Neural cell (in vitro differentiated cells): ENCODE data around the gene UROC1. TPM values are rescaled to one million over a fixed set of nuclear protein-coding genes. Genes with fewer than 3 reads are reported as not detected.

ENCODE experiments used
- H2AFZ ChIP-seq: fragments of 200-600, 300-800 bp; sonication (generic), shearing (Covaris generic); 2 replicates; pipeline ENCODE4 v1.6.0; 2014; ENCODE audit warnings: low read depth, mild to moderate bottlenecking, antibody characterized with exemption, low read length, moderate library complexity
- H3F3A ChIP-seq: fragments of 200-600 bp; shearing (Covaris generic); 2 replicates; pipeline ENCODE4 v1.6.1; 2016; ENCODE audit warnings: mild to moderate bottlenecking, moderate library complexity, mixed read lengths, antibody characterized with exemption, low read length; ENCODE audit not compliant: insufficient read depth, poor library complexity, severe bottlenecking
- H3K27ac ChIP-seq: fragments of 200-600, 300-800 bp; sonication (generic), shearing (Covaris generic); 2 replicates; pipeline ENCODE4 v1.5.1; 2014; ENCODE audit warnings: mild to moderate bottlenecking, low read length, moderate library complexity
- H3K27me3 ChIP-seq: fragments of 300-800, 200-600 bp; sonication (generic), shearing (Covaris generic); 2 replicates; pipeline ENCODE4 v1.6.0; 2014; ENCODE audit warnings: mild to moderate bottlenecking, low read depth, low read length, moderate library complexity; ENCODE audit not compliant: insufficient read depth
- H3K36me3 ChIP-seq: fragments of 300-800, 200-600 bp; sonication (generic), shearing (Covaris generic); 2 replicates; pipeline ENCODE4 v1.5.1; 2014; ENCODE audit warnings: mild to moderate bottlenecking, antibody characterized with exemption, low read length, moderate library complexity; ENCODE audit not compliant: insufficient read depth
- H3K4me2 ChIP-seq: fragments of 300-800, 200-600 bp; sonication (generic), shearing (Covaris generic); 2 replicates; pipeline ENCODE4 v1.6.0; 2014; ENCODE audit warnings: mild to moderate bottlenecking, low read length
- H3K4me3 ChIP-seq: fragments of 300-800, 200-600 bp; sonication (generic), shearing (Covaris generic); 2 replicates; pipeline ENCODE4 v1.5.1; 2014; ENCODE audit warnings: mild to moderate bottlenecking, low read length, moderate library complexity
- H3K79me2 ChIP-seq: fragments of 200-600 bp; shearing (Covaris generic); replicated peaks from 2 replicates; pipeline ENCODE4 v1.6.0; 2014; ENCODE audit warnings: mild to moderate bottlenecking, low read length, moderate library complexity; ENCODE audit not compliant: insufficient read depth
- H3K9ac ChIP-seq: fragments of 300-800, 200-600 bp; sonication (generic), shearing (Covaris generic); 2 replicates; pipeline ENCODE4 v1.6.1; 2016; ENCODE audit warnings: mild to moderate bottlenecking, low read length, mixed read lengths
- H3K9me2 ChIP-seq: fragments of 200-600 bp; shearing (Covaris generic); 2 replicates; pipeline ENCODE4 v1.6.1; 2016; ENCODE audit warnings: mild to moderate bottlenecking, low read length, mixed read lengths; ENCODE audit not compliant: insufficient read depth
- H3K9me3 ChIP-seq: fragments of 200-600, 300-800 bp; sonication (generic), shearing (Covaris generic); 2 replicates; pipeline ENCODE4 v1.6.1; 2016; ENCODE audit warnings: mild to moderate bottlenecking, mixed run types, low read length, moderate library complexity, mixed read lengths
- H4K20me1 ChIP-seq: fragments of 200-600 bp; shearing (Covaris generic); 2 replicates; pipeline ENCODE4 v1.6.1; 2016; ENCODE audit warnings: mild to moderate bottlenecking, mixed run types; ENCODE audit not compliant: insufficient read depth
- EP300 ChIP-seq: fragments of 450-650 bp; conservative IDR thresholded peaks from 2 replicates; pipeline ENCODE4 v1.6.1; 2014; ENCODE audit warnings: antibody characterized with exemption, mild to moderate bottlenecking, moderate library complexity; ENCODE audit not compliant: poor library complexity, severe bottlenecking
- EZH2 ChIP-seq: fragments of 200-600, 300-800 bp; shearing (Covaris generic), sonication (generic); IDR thresholded peaks from 2 replicates; pipeline ENCODE4 v1.6.1; 2014; ENCODE audit warnings: antibody characterized with exemption, low read length, borderline replicate concordance, mild to moderate bottlenecking; ENCODE audit not compliant: insufficient read depth, poor library complexity, severe bottlenecking
- MXI1 ChIP-seq: fragments of 450-650 bp; conservative IDR thresholded peaks from 2 replicates; pipeline ENCODE4 v1.6.1; 2014; ENCODE audit warnings: antibody characterized with exemption, mild to moderate bottlenecking; ENCODE audit not compliant: poor library complexity, severe bottlenecking
- POLR2AphosphoS5 ChIP-seq: IDR thresholded peaks from 2 replicates; pipeline ENCODE4 v1.6.1; 2012
- RAD21 ChIP-seq: fragments of 450-650 bp; conservative IDR thresholded peaks from 2 replicates; pipeline ENCODE4 v1.6.1; 2014; ENCODE audit warnings: antibody characterized with exemption, mild to moderate bottlenecking, moderate library complexity
- REST ChIP-seq: IDR thresholded peaks from 2 replicates; pipeline ENCODE4 v1.6.1; 2012; ENCODE audit warnings: borderline replicate concordance
- SMC3 ChIP-seq: fragments of 450-650 bp; conservative IDR thresholded peaks from 2 replicates; pipeline ENCODE4 v1.6.1; 2014; ENCODE audit warnings: antibody characterized with exemption, mild to moderate bottlenecking, moderate library complexity; ENCODE audit not compliant: poor library complexity
- TAF1 ChIP-seq: IDR thresholded peaks from 2 replicates; pipeline ENCODE4 v1.6.1; 2012; ENCODE audit warnings: low read depth
- polyA plus RNA-seq: library from polyadenylated mRNA; depleted of rRNA; stranded (reverse); fragments of >200 nt; gene quantifications from 2 replicates; pipeline ENCODE4 v1.2.3, GENCODE V29; 2014
- TF ChIP-seq, protein P1 (sequence below): fragments of 450-650 bp; IDR thresholded peaks from 2 replicates; pipeline ENCODE4 v1.5.1; 2014; ENCODE audit warnings: antibody characterized with exemption, mild to moderate bottlenecking, moderate library complexity; ENCODE audit not compliant: poor library complexity, severe bottlenecking

UROC1 gene
- polyA plus RNA-seq, 1 donor from 2014 or later, result not detected

DNA sequence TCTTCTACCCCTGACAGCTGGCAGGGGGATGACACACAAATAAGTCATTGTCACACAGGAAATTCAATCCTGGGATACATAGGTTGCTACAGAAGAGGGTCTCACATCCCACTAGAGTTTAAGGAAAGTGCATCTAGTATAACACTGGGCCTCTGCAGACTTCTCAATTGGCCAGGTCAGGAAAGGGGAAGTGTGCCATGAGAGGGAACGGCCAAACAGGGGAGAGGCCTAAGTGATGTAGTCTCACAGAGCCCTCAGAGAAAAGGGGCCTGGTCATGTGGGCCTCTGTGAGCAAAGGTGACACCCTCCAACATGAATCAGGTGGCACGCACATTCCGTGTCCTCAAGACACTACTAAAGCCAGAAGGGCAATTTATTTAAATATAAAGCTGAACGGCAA, 53.1 kb downstream of the UROC1 start:
- Histone ChIP-seq H3K9me2 (no peaks in the 10 kb centered on the region), H3K79me2 (peaks cover 18% of the 10 kb centered on the region), H3K9me3 (no peaks in the 10 kb centered on the region), H3K36me3 (peaks cover 5% of the 10 kb centered on the region), H3K27me3 (no peaks in the 10 kb centered on the region), H3K27ac (no peak overlapping the region), H3K4me3 (no peak overlapping the region), H4K20me1 (peaks cover 9% of the 10 kb centered on the region), H3K4me2 (no peak overlapping the region), H3F3A (no peaks in the 10 kb centered on the region), H2AFZ (no peak overlapping the region), H3K9ac (no peak overlapping the region)
- no peak for TF ChIP-seq RAD21
- no peak for TF ChIP-seq REST
- no peak for TF ChIP-seq TAF1
- no peak for TF ChIP-seq MXI1
- no peak for TF ChIP-seq POLR2AphosphoS5

- no peak overlapping the region for H3K4me3 ChIP-seq
- no peaks in the 10 kb centered on the region for H3F3A ChIP-seq
- peaks cover 9% of the 10 kb centered on the region for H4K20me1 ChIP-seq
- no peaks in the 10 kb centered on the region for H3K9me3 ChIP-seq
- no peaks in the 10 kb centered on the region for H3K9me2 ChIP-seq
- H3K4me2 ChIP-seq, result no peak overlapping the region
- no peak overlapping the region for H2AFZ ChIP-seq
- peaks cover 2% of the 10 kb centered on the region for H3K36me3 ChIP-seq
- H3K9ac ChIP-seq, result no peak overlapping the region
- H3K79me2 ChIP-seq, result peaks cover 14% of the 10 kb centered on the region
- H3K27ac ChIP-seq, result no peak overlapping the region
- TF ChIP-seq TAF1 (no peak), MXI1 (no peak), RAD21 (no peak), POLR2AphosphoS5 (no peak), EZH2 (no peak), EP300 (no peak), SMC3 (no peak)
- TF ChIP-seq, protein P1, sequence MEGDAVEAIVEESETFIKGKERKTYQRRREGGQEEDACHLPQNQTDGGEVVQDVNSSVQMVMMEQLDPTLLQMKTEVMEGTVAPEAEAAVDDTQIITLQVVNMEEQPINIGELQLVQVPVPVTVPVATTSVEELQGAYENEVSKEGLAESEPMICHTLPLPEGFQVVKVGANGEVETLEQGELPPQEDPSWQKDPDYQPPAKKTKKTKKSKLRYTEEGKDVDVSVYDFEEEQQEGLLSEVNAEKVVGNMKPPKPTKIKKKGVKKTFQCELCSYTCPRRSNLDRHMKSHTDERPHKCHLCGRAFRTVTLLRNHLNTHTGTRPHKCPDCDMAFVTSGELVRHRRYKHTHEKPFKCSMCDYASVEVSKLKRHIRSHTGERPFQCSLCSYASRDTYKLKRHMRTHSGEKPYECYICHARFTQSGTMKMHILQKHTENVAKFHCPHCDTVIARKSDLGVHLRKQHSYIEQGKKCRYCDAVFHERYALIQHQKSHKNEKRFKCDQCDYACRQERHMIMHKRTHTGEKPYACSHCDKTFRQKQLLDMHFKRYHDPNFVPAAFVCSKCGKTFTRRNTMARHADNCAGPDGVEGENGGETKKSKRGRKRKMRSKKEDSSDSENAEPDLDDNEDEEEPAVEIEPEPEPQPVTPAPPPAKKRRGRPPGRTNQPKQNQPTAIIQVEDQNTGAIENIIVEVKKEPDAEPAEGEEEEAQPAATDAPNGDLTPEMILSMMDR, result no peak
- no peaks in the 10 kb centered on the region for H3K27me3 ChIP-seq
Measured at GRCh38 chr3:126464093-126464492, 53.5 kb downstream of the UROC1 start.

GRCh38 chr3:126463521-126463920, 54.1 kb downstream of the UROC1 start:
- H3K9me3 ChIP-seq, result no peaks in the 10 kb centered on the region
- H3F3A ChIP-seq, result no peaks in the 10 kb centered on the region
- TF ChIP-seq REST, result no peak
- TF ChIP-seq TAF1, result no peak
- TF ChIP-seq, protein P1, result no peak
- no peak for TF ChIP-seq MXI1
- no peak for TF ChIP-seq POLR2AphosphoS5
- no peak for TF ChIP-seq EZH2
- TF ChIP-seq SMC3, result no peak
- TF ChIP-seq EP300, result no peak
- no peak for TF ChIP-seq RAD21
- H3K27me3 ChIP-seq, result no peaks in the 10 kb centered on the region
- no peak overlapping the region for H3K9ac ChIP-seq
- H4K20me1 ChIP-seq, result peaks cover 9% of the 10 kb centered on the region
- no peak overlapping the region for H3K4me3 ChIP-seq
- no peak overlapping the region for H3K27ac ChIP-seq
- peaks cover 4% of the 10 kb centered on the region for H3K36me3 ChIP-seq
- no peak overlapping the region for H2AFZ ChIP-seq
- no peaks in the 10 kb centered on the region for H3K9me2 ChIP-seq
- peaks cover 13% of the 10 kb centered on the region for H3K79me2 ChIP-seq
- H3K4me2 ChIP-seq, result no peak overlapping the region
